CD4-positive, alpha-beta T cell treated with Interleukin-17A for 1 hour (primary cell): ENCODE results near the gene MINDY4B.

Source experiments
- DNase-seq: peaks from one replicate; pipeline ENCODE4 v3.0.0-alpha.2; 2020

The MINDY4B gene

DNA sequence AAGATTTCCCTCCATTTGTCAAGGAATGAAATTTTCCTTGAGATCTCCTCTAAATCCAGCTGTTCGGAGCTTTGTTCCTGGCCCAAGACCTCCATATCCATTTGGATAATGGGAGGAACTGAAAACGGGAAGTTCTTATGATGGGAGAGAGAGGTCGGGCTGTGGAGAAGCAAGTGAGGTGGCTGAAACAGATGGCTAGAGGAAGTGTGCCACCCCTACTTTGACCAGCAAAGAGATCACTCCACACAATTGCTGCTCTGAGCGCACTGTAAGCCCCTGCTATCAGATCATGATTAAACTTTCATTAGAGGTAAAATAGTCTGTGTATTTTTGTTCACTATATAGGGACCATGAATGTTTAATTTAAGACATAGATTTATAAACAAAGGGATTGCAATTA is at the start of gene MINDY4B:
TSS of gene MINDY4B (minus strand) at position 101 of the 400 bp plus-strand sequence. CDS start at position 101, 0 bp downstream.
- DNase-seq, result no peak

DNA sequence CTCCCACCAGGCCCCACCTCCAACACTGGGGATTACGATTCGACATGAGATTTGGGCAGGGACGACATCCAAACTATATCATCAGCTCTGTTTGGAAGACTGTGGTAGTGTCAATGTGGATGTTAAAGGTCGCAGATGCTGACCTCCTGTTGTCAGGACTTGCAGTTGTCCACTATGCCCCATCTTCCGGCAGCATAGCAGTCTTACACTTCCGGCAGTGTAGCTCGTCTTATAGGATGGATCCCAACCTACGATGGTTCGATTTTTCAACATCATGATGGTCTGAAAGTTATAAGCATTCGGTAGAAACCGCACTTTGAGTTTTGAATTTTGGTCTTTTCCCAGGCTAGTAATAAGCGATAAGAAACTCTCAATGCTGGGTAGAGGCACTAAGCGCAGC is 46.7 kb upstream of the MINDY4B start:
- DNase-seq, result no peak

DNA sequence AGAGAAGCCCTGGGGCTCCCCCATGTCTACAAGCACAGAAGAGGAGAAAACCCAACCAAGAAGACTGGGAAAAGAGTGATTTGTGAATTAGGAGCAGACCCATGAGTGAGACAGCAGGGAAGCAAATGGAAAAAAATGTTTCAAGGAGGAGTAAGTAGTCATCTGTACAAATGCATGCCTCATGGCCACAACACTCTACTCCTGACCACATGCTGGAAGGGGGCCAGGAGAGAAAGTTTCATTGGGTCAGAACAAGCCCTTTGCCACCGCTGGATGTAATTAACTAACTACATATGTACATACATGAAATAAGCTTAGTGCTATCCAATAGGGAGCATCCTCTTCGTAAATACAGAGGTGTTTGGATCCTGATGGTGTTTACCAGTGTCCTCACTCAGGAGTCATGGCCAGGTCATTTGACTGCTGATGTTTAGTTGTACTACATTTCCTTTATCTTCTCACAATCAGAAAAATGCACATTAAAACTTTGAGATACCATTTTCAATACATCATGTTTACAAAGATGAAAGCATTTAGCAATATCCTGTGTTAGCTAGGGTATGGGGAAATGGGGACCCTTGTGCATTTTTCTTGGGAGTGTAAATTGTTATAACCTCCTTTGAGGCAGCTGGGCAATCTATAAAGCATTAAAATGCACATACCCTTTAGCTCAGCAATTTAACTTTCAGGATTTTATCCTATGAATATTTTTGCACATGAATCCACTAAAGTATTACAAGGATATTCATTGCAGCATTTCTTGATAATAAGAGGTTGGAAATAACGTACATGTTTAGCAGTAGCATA is 40.2 kb upstream of the MINDY4B start:
- DNase-seq, result no peak

DNA sequence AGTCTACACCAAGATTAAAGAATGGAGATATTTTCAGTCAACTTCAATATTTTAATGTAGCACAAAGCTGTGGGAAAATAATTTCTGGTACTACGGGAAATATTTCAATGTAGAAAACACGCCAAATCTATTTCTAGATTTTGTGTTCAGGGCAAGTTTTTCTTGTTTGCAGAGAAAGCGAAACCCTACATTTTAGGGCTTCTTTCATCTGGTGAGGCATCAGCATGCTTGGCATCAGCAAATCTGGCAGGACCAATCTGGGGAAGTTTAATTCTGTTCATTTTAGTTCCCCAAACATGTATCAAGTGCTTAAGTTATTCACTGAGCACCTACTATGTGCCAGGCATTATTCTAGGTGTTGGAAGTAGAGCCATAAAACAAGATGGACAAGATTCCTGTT is 37.0 kb upstream of the MINDY4B start:
- no peak for DNase-seq

DNA sequence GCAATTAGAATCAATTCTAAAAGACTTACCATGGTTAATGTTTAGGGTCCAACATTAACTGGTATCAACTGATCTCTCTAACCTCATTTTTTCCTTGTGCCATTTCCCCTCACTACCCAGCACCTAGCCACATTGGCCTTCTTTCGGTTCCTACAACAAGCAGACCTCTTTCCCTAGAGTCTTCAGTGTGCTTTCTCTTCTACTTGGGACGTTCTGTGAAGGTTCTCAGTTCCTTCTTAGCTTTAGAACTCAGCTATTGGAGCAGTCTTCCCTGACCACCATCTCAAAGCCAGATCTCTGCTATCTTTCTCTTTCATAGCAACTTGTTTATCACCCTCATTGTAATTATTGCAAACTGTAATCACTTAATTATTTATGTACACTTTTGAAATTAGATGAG is 31.5 kb upstream of the MINDY4B start:
- no peak for DNase-seq

DNA sequence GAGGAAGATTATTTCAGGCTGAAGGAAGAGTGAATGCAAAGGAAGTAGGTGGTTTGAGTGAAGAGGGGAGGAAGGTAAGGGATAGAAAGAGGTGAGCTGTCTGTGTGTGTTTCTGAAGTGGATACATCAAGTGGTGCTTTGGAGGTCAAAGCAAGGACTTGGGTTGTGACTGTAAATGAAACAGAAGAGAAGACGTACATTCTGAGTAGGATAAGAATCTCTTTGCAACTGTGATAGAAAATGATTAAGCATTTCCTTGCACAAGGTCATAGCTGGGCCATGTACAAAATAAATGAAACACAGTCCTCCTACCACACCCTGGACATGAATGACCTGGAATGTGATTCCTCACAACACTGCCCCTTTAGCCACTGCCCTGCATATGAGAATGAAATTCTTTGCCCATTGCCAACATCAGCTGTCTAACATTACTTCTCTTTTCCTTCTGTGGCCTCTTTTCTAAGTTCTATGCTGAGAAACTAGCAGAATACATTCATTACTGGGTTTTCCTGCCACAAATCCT is 28.3 kb upstream of the MINDY4B start:
- DNase-seq, result no peak

DNA sequence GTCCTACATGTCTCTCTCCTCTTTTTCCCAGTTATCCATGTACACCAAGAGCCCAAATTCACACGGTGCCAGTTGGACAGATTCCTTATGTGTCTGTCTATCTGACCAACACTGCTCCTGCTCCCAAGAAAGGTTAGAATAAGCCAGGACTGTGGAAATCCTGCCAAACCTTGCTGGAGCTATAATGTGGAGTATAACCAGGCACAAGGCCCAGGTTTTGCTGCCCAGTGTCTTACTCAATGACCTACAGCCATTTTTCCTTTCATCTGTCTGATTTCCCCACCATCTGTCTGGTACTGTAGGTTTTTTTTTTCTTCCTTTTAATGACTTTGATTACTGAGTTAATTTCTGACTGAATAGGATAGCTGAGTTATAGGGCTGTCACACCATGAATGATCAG is 26.5 kb upstream of the MINDY4B start:
- no peak for DNase-seq

DNA sequence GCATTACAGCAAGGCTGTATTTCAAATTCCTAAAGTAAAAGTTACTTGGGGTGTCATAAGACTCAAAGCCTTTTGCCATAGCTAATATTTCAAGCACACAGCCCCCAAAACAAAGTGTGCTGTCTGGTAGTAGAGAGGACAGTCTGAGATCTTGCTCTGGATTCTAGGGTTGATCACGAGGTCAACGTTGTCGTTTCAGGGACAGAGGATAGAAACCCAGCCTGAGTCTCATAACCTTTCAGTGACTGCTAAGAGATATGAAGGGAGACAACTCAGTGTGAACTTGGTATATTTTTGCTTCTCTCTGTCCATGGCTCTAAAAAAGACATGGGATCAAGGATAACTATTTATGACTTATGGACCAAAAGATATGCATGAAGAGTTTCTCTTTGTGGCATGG is 25.6 kb upstream of the MINDY4B start:
- DNase-seq, result no peak

DNA sequence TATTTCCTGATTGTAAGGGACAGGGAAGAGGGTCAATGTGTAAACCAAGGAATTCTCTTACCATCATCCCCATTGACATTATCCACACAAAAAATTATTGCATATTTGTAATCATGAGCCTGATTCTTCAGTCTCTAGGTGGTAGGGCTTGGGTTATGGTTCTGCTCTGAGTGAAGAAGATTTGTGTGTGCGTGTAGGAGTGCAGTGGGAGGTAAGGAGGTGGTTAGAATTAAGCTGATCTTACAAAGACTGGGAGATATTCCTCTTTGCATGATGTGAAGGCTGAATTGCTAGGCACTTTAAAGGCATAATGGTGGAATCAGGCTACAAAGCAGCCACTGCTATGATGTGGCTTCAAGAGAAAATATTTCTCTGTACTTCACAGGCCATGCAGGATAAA is 23.0 kb upstream of the MINDY4B start:
- no peak for DNase-seq

DNA sequence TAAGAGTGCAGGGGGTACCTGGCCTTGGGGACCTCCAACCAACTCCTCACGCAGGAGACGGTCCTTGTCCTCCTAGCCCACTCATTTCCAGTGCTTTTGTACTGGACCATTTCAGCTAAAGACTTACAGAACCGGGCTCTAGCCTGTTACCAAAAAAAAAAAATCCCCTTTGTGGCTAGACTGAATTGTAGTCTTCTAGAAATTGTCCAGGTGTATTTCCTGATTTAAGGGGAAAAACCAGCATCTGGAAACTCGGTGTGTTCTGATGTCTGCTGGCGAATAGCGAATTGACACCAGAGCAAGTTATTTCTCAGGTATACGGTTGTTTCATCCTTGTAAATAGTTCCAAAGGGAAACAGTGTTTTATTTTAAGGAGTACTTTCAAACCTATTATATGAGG is 21.1 kb upstream of the MINDY4B start:
- DNase-seq, result no peak

DNA sequence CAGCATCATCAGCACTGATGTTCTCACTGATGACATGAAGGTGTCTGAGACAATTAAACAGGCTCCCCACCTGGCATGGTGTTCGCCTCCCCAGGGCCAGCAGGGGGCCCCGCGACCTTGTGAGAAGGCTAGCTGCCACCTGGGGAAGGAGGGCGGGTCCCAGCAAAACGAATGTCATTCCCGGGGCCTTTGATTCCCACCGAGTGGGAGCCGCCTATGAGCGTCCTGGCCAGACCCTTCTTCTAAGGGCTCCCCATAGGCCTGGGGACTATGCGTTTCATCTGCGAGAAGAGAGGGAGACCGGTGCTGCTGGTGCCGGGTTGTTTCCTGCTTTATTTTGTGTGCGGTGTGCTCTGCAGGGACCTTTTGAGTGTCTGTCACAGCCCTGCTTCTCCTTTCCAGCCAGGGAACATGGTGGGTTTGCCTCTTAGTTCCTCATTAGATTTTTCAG is 20.5 kb upstream of the MINDY4B start:
- DNase-seq, result peak; percentile 39

DNA sequence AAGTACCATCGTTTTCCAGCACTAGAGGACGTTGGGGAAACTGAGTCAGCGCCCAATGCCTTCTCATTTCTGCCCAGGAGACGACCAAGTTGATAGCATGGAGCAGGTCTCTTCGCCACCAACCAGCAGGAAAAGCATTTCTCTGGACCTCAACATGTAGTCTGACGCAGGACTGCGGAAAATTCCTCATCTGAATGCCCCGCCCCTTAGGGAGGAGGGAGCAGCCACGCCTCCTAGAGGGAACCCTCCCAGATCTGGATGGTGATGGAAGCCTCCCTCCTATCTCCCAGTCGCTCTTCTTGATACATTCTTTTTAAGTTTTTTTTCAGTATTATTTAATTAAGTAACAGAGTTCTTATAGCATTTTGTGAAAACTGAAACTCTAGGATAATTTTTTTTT is 17.4 kb upstream of the MINDY4B start:
- DNase-seq, result no peak

DNA sequence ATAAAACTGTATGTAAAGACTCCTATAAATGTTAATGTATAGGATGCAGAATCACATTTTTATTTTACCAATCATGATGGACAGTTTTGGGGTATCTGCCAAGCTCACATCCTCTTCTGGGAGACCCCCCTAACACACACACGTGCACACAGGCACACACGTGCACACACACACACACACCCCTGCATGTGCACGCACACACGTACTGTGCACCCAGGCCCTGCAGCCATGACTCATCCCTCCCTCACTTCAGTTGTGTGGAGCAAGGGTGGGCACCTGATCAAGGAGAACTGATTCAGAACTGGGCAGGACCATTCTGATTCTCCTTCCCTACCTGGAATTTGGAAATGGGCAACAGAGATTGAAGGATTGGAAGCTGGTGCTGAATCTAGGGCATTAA is 16.0 kb upstream of the MINDY4B start:
- DNase-seq, result no peak

DNA sequence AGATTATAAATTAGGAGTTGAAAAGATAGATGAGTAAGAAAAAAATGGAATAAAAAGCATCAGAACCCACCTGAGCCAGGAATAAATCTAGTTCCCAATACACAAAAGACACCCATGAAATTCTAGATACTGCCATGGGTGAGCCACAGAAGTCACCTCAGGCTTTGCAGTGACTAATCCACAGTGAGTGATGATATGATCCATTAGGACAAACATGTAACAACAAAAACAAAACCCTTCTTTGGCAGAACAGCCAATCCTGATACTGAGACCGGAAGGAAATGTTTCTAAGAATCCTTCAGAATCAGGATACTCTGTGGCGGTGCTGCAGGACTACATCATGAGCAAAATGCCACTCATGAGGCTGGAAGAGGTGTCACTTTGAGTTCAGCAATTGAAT is 15.0 kb upstream of the MINDY4B start:
- no peak for DNase-seq

DNA sequence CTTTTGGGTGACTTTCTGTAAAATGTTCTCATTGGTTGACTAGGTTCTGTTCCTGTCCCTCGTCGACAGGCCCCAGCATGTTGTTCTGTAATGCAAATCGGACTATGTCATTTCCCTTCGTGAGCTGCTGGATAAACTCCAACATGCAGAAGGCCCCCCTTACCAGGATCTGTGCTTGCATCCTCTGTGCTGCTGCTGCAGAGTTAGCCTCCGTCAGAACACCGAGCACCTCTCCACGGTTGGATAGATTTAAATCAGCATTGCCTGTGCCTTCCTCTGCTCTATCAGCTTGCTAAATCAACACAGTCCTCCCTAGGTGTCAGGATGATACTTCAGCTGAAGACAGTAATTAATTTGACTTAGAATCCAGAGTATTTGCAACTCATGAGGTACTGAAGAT is 12.7 kb upstream of the MINDY4B start:
- no peak for DNase-seq

DNA sequence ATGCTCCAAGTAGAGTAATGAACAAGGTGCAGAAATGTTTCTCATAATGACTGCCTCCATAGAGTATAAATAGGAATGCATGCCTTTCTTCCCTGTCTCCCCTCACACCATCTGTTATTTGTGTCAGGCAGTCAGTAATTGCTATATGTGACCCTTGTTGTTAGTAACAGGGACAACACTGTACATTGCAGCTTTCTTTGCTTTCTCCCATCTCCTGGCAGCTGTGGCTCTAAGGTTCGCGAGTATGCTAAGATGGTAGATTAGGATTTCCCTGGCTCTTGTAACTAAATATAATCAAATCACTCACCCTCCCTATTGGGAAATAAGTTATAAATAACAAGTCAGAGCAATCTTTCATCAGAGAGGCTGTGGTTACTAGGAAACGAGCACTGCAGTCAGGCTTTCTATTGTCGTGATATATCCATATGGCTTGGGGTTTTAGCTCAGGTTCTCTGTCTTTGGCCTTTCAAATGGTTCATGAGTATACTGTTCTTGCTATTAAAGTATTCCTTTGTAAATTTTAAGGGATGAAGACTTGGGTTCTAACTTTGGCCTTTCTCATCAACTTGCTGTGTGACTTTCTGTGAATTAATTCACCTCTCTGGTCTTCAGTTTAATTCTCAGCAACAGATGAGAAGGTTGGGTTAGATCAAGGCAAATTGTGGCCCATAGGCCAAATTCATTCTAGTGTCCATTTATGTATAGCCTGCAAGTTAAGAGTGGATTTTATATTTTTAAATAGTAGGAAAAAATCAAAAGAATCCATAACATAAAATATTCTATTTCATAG is 8.1 kb upstream of the MINDY4B start:
- no peak for DNase-seq

DNA sequence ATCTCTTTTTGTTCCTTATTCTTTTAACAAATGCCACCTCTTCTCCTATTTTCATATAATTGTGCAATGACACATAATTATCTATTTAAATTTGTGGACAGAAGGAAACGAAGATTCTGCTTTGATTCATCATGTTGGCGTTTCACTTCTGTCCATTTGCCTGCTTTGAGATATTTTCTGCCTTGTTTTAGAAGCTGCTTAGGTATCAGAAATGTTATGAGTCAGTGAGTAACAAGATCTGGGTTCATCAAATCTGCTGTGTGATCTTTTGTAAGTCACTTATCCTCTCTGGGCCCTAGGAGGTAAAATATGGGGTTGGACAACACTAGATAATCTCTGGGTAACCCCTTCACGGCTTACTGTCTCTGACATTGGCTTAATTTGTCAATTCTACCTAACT is 7.3 kb upstream of the MINDY4B start:
- no peak for DNase-seq

DNA sequence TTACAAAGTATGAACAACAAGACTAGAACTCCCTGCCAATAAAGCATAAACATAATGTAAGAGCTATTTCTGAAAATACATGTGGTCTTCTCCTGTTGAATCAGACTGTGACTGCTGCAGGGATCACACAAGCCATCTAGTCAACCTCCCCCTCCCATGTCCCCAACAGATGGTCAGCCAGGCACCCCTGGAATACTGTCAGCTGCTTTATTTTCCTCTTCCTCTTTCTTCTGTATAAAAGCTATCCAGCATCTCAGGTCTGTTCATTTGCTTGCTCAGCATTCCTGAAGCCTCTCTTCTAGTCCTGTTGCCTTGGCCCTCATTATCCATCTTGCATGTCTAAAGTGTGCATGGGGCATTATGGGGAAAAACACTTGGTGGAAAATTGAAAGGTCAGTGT is 6.5 kb upstream of the MINDY4B start:
- DNase-seq, result no peak

DNA sequence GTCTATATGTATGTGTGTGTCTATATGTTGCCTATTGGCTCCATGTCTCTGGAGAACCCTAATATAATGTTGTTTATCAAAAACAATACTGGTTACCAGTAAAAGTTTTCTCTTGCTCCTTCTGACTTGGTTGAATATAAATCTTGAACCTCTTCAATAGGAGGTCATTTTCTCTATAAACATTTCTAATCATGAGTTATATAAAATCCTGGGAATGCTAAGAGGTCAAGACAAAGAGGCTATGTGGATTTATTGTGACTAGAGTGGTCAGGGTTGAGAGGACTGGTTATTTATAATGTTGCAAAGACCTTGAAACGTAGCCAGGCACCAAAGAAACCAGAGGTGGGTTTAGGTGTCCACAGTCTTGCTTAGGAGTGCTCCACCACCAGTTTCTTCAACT is 1.2 kb upstream of the MINDY4B start:
- no peak for DNase-seq

DNA sequence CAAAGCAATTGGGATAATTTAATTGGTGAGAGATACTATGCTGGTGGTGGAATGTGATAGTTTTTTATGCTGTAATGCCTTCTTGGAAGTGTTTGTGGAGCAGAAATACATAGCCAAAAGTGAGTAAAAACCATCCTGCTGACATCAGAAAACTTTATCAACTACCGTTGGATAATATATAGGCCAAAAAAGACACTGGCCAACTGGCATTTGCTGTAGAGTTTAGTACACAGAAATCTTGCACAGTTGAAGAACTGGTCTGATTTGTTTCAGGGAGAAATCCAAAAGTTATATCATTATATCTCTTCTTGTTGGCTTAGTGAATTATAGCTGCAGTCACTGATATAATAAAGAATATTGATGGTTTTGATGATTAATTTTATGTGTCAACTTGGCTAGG is 507 bp upstream of the MINDY4B start:
- DNase-seq, result no peak

DNA sequence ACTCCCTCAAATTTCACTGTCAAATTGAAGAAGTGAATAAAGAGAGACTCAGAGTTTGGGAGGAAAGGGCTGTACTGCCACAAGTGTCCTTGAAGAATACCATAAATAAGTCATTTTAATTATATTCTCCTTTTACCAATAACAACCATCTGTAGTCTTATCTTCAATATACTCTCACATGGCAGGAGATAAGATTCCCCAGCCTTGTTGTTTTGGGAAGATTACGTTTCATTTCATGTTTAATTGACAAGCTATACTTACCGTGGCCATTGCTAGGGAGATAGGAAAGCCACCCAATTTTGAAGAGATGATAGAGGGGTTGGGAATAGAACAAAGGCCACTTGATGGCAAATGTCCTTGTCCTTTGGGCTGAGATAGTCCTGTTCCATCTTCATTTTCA is 2.3 kb downstream of the MINDY4B start:
- DNase-seq, result no peak

DNA sequence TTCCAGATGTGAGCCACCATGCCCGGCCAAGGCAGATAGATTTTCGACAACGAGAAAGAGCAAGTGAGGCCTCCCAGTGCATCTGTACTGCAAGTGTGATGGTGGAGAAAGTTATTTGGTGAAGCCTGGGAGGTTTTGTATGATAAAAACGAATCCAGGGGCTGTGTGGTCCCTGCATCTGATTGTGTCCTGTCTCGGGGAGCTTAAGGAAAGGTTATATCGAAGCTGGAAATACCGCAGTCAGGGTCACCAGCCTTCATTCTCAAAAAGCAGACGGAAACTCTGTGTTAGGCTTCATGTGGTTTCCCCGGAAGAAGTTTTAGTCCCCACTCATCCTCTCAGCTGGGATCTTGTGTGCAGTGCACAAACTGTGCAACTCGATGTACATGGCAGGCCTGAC is 3.4 kb downstream of the MINDY4B start:
- DNase-seq, result no peak

DNA sequence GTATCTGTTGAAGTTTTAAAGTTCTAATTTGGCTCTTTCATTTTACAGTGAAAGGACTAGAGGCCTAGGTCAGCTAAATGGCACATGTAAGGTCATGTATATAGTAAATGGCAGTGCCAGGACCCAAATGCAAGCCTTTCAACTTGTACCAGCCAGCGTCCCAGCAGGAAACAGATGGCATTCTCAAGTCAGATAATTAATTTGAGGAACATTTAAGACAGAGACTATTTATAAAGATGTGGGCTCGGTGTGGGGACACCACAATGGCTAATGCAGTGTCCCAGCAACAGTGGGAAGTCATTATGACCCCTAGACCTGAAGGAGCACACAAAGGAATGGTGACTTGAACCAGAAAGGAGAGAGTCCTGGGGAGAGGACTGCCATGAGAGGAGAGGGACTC is 6.1 kb downstream of the MINDY4B start:
- no peak for DNase-seq

DNA sequence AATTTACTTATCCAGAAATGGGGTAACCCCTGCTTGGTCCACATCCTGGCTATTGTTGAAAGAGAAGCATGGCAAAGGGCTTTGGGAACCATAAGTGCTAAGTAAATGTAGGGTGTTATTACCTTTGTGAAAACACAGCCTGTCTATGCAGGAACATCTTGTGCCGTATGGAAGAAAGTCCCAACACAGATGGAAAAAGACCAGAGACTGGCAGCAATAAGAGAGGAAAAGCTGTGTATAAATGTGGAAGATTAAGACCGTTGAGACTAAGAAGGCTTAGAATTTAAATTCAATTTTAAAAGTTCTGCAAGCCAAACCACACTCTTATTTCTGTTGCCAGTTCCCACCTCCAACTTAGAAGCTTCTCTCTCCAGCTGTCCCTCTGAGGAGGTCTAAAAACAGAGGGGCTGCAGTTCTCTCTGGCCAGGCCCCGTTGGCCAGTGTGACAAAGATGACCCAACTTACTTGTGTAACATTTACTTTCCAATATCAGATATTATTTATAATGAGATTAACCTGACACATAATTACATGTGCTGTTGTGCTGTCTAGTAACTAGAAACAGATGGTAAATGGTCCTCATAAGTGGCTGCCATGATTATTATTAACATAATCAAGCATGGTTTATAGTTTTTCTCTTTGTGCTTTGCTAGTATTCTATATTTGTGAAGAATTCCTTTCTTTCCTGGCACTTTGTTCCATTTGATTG is 7.0 kb downstream of the MINDY4B start:
- DNase-seq, result no peak
